Activated CD4-positive, alpha-beta T cell treated with anti-CD3 and anti-CD28 coated beads, Interleukin-2, amount 50 U/mL, for 48 hours (primary cell): ENCODE data around the gene SLC7A10.
"Not testable (repeated sequence)": the region's sequence is repeated elsewhere in the genome, so short reads cannot be mapped to it uniquely, and the experiment has no call there.

Experiments
- DNase-seq, 2 experiments: peaks; one replicate each; pipeline ENCODE4 v3.0.0-alpha.2; 2020

Gene SLC7A10

GRCh38 chr19:33175156-33175782, 50.4 kb downstream of the SLC7A10 start:
- no peak for DNase-seq

GRCh38 chr19:33174186-33174585, 51.5 kb downstream of the SLC7A10 start:
- no peak for DNase-seq

- DNase-seq: no peak
These were observed 53.7 kb downstream of the SLC7A10 start for GRCh38 chr19:33171916-33172359.

GRCh38 chr19:33171222-33171795, 54.3 kb downstream of the SLC7A10 start:
- DNase-seq: no peak

GRCh38 chr19:33168528-33168927, 57.1 kb downstream of the SLC7A10 start:
- DNase-seq: no peak

GRCh38 chr19:33167438-33167837, 58.2 kb downstream of the SLC7A10 start:
- DNase-seq: no peak

GRCh38 chr19:33166037-33166436, 59.6 kb downstream of the SLC7A10 start:
- not testable (repeated sequence) for DNase-seq

GRCh38 chr19:33163481-33163880, 62.2 kb downstream of the SLC7A10 start:
- no peak for DNase-seq

GRCh38 chr19:33161201-33161600, 64.4 kb downstream of the SLC7A10 start:
- no peak for DNase-seq

GRCh38 chr19:33159893-33160292, 65.8 kb downstream of the SLC7A10 start:
- no peak for DNase-seq

- DNase-seq: no peak
These were observed 66.5 kb downstream of the SLC7A10 start for GRCh38 chr19:33159149-33159548.
